ENCODE measurements around the gene KISS1R.

DNA sequence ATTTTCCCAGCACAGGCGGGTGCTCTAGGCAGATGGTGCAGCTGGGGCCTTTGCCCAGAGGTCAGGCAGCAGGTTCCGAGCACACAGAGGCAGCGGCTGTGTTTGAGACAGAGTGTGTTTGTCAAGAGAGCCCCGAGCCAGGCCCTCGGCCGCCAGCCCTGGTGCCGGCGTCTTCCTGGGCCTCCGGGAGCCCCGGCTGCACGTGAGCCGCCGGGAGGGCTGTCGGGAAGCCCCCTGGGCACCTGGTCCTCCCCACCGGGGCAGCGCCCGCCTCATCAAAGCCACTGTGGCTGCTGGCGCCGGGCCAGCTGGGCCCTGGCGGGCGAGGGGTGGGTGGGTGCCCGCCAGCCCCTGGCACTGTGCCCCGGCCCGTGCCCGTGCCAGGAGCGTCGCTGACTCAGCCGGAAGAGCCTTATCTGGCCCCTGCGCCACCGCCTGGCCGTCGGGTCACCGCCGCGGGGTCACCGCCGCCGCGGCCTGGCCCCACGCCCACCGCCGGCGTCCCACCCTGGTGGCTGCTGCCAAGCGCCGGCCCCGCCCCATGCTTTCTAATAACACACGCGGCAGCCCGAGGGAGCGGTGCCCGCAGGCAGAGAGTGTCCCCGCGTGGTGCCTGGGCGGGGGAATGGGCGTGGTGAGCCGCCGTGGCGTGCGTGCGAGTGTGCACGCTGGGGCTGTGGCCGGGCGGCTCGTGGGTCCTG, 23.6 kb downstream of the KISS1R start:
- TF ChIP-seq, protein P1, sequence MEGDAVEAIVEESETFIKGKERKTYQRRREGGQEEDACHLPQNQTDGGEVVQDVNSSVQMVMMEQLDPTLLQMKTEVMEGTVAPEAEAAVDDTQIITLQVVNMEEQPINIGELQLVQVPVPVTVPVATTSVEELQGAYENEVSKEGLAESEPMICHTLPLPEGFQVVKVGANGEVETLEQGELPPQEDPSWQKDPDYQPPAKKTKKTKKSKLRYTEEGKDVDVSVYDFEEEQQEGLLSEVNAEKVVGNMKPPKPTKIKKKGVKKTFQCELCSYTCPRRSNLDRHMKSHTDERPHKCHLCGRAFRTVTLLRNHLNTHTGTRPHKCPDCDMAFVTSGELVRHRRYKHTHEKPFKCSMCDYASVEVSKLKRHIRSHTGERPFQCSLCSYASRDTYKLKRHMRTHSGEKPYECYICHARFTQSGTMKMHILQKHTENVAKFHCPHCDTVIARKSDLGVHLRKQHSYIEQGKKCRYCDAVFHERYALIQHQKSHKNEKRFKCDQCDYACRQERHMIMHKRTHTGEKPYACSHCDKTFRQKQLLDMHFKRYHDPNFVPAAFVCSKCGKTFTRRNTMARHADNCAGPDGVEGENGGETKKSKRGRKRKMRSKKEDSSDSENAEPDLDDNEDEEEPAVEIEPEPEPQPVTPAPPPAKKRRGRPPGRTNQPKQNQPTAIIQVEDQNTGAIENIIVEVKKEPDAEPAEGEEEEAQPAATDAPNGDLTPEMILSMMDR (IDR thresholded peaks at IDR 0.05; ENCODE audit: low read length) = no peak
- TF ChIP-seq EZH2 (optimal IDR thresholded peaks at IDR 0.05; ENCODE audit: low read depth, low read length) (no peak), EZH2phosphoT487 (IDR thresholded peaks at IDR 0.05; ENCODE audit: low read length) (no peak)
